Neural cell (in vitro differentiated cells): Measurements from ENCODE around the gene PLBD1.

Experiments used
- EP300 ChIP-seq: fragments of 450-650 bp; conservative IDR thresholded peaks from 2 replicates; pipeline ENCODE4 v1.6.1; 2014; ENCODE audit warnings: antibody characterized with exemption, mild to moderate bottlenecking, moderate library complexity; ENCODE audit not compliant: poor library complexity, severe bottlenecking
- EZH2 ChIP-seq: fragments of 200-600, 300-800 bp; shearing (Covaris generic), sonication (generic); IDR thresholded peaks from 2 replicates; pipeline ENCODE4 v1.6.1; 2014; ENCODE audit warnings: antibody characterized with exemption, low read length, borderline replicate concordance, mild to moderate bottlenecking; ENCODE audit not compliant: insufficient read depth, poor library complexity, severe bottlenecking
- POLR2AphosphoS5 ChIP-seq: IDR thresholded peaks from 2 replicates; pipeline ENCODE4 v1.6.1; 2012
- RAD21 ChIP-seq: fragments of 450-650 bp; conservative IDR thresholded peaks from 2 replicates; pipeline ENCODE4 v1.6.1; 2014; ENCODE audit warnings: antibody characterized with exemption, mild to moderate bottlenecking, moderate library complexity
- TAF1 ChIP-seq: IDR thresholded peaks from 2 replicates; pipeline ENCODE4 v1.6.1; 2012; ENCODE audit warnings: low read depth
- TF ChIP-seq, protein P1 (sequence below): fragments of 450-650 bp; IDR thresholded peaks from 2 replicates; pipeline ENCODE4 v1.5.1; 2014; ENCODE audit warnings: antibody characterized with exemption, mild to moderate bottlenecking, moderate library complexity; ENCODE audit not compliant: poor library complexity, severe bottlenecking

DNA sequence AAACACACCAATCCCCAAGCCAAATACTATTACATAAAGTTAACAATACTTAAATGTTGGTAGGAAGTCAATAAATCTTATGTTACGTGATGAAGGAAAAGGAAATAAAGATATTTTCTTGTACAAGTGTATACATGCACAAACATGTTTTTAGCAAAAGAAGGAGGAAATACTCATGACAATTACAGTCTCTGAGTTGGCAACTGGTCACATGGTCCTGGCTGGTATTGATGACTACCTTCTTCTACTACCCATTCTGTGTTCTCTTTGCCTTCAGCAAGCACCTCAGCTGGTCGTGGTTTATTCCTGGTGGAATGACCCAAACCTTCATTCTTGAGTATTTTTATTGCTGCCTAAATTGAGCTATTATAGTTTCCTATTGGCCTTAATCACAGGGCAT lies 84.8 kb downstream of the PLBD1 start:
- TF ChIP-seq EZH2: no peak
- TF ChIP-seq, protein P1, sequence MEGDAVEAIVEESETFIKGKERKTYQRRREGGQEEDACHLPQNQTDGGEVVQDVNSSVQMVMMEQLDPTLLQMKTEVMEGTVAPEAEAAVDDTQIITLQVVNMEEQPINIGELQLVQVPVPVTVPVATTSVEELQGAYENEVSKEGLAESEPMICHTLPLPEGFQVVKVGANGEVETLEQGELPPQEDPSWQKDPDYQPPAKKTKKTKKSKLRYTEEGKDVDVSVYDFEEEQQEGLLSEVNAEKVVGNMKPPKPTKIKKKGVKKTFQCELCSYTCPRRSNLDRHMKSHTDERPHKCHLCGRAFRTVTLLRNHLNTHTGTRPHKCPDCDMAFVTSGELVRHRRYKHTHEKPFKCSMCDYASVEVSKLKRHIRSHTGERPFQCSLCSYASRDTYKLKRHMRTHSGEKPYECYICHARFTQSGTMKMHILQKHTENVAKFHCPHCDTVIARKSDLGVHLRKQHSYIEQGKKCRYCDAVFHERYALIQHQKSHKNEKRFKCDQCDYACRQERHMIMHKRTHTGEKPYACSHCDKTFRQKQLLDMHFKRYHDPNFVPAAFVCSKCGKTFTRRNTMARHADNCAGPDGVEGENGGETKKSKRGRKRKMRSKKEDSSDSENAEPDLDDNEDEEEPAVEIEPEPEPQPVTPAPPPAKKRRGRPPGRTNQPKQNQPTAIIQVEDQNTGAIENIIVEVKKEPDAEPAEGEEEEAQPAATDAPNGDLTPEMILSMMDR: no peak
- TF ChIP-seq POLR2AphosphoS5: no peak
- no peak for TF ChIP-seq TAF1
- TF ChIP-seq EP300: no peak
- TF ChIP-seq RAD21: no peak
